ENCODE measurements around the gene IMPDH1.

IMPDH1 gene

GRCh38 chr7:128437426-128438332 is 27.9 kb upstream of the IMPDH1 start:
- Histone ChIP-seq H3K9me3 (ENCODE audit: insufficient read depth, low read depth, low read length) (no peaks in the 10 kb centered on the region), H3K4me1 (ENCODE audit: insufficient read depth, low read length, poor library complexity, severe bottlenecking) (no peaks in the 10 kb centered on the region), H3K4me3 (ENCODE audit: low read length, poor library complexity, severe bottlenecking) (no peak overlapping the region), H4K20me1 (ENCODE audit: insufficient read depth, low read length, poor library complexity, severe bottlenecking) (no peaks in the 10 kb centered on the region), H3K79me2 (ENCODE audit: insufficient read depth, low read length) (no peaks in the 10 kb centered on the region), H3K36me3 (ENCODE audit: insufficient read depth, low read length) (no peaks in the 10 kb centered on the region), H3K4me2 (ENCODE audit: low read depth, low read length, poor library complexity, severe bottlenecking) (no peak overlapping the region), H3K9ac (ENCODE audit: low read depth, low read length, poor library complexity, severe bottlenecking) (no peak overlapping the region), H2AFZ (ENCODE audit: low read length) (no peak overlapping the region), H3K27me3 (ENCODE audit: insufficient read depth, low read length, poor library complexity, severe bottlenecking) (no peaks in the 10 kb centered on the region), H3F3A (ENCODE audit: low read depth) (no peaks in the 10 kb centered on the region), H3K9me2 (replicated peaks; ENCODE audit: low read depth, low read length) (no peaks in the 10 kb centered on the region)
- TF ChIP-seq EZH2phosphoT487 (IDR thresholded peaks at IDR 0.05; ENCODE audit: borderline replicate concordance) (no peak), CTCF (conservative IDR thresholded peaks at IDR 0.05; ENCODE audit: low read length) (no peak)

GRCh38 chr7:128435327-128435686 is 25.5 kb upstream of the IMPDH1 start:
- H3F3A ChIP-seq (ENCODE audit: low read depth), result no peaks in the 10 kb centered on the region
- no peak overlapping the region for H3K4me2 ChIP-seq (ENCODE audit: low read depth, low read length, poor library complexity, severe bottlenecking)
- H3K4me3 ChIP-seq (ENCODE audit: low read length, poor library complexity, severe bottlenecking), result no peak overlapping the region
- H2AFZ ChIP-seq (ENCODE audit: low read length), result no peak overlapping the region
- no peaks in the 10 kb centered on the region for H3K27me3 ChIP-seq (ENCODE audit: insufficient read depth, low read length, poor library complexity, severe bottlenecking)
- H3K4me1 ChIP-seq (ENCODE audit: insufficient read depth, low read length, poor library complexity, severe bottlenecking), result no peaks in the 10 kb centered on the region
- H3K79me2 ChIP-seq (ENCODE audit: insufficient read depth, low read length), result no peaks in the 10 kb centered on the region
- TF ChIP-seq CTCF (conservative IDR thresholded peaks at IDR 0.05; ENCODE audit: low read length) (no peak), EZH2phosphoT487 (IDR thresholded peaks at IDR 0.05; ENCODE audit: borderline replicate concordance) (no peak)
- H4K20me1 ChIP-seq (ENCODE audit: insufficient read depth, low read length, poor library complexity, severe bottlenecking), result no peaks in the 10 kb centered on the region
- H3K36me3 ChIP-seq (ENCODE audit: insufficient read depth, low read length), result no peaks in the 10 kb centered on the region
- H3K9ac ChIP-seq (ENCODE audit: low read depth, low read length, poor library complexity, severe bottlenecking), result no peak overlapping the region
- H3K9me3 ChIP-seq (ENCODE audit: insufficient read depth, low read depth, low read length), result no peaks in the 10 kb centered on the region
- H3K9me2 ChIP-seq (replicated peaks; ENCODE audit: low read depth, low read length), result no peaks in the 10 kb centered on the region

GRCh38 chr7:128434413-128435326 is 24.9 kb upstream of the IMPDH1 start:
- no peaks in the 10 kb centered on the region for H4K20me1 ChIP-seq (ENCODE audit: insufficient read depth, low read length, poor library complexity, severe bottlenecking)
- TF ChIP-seq CTCF (conservative IDR thresholded peaks at IDR 0.05; ENCODE audit: low read length) (no peak), EZH2phosphoT487 (IDR thresholded peaks at IDR 0.05; ENCODE audit: borderline replicate concordance) (no peak)
- no peaks in the 10 kb centered on the region for H3K36me3 ChIP-seq (ENCODE audit: insufficient read depth, low read length)
- no peak overlapping the region for H2AFZ ChIP-seq (ENCODE audit: low read length)
- no peaks in the 10 kb centered on the region for H3K4me1 ChIP-seq (ENCODE audit: insufficient read depth, low read length, poor library complexity, severe bottlenecking)
- H3K4me2 ChIP-seq (ENCODE audit: low read depth, low read length, poor library complexity, severe bottlenecking), result no peak overlapping the region
- no peak overlapping the region for H3K9ac ChIP-seq (ENCODE audit: low read depth, low read length, poor library complexity, severe bottlenecking)
- H3K9me2 ChIP-seq (replicated peaks; ENCODE audit: low read depth, low read length), result no peaks in the 10 kb centered on the region
- no peaks in the 10 kb centered on the region for H3K9me3 ChIP-seq (ENCODE audit: insufficient read depth, low read depth, low read length)
- no peaks in the 10 kb centered on the region for H3K27me3 ChIP-seq (ENCODE audit: insufficient read depth, low read length, poor library complexity, severe bottlenecking)
- H3F3A ChIP-seq (ENCODE audit: low read depth), result no peaks in the 10 kb centered on the region
- no peaks in the 10 kb centered on the region for H3K79me2 ChIP-seq (ENCODE audit: insufficient read depth, low read length)
- H3K4me3 ChIP-seq (ENCODE audit: low read length, poor library complexity, severe bottlenecking), result no peak overlapping the region

All from Loucy (cell line).